ENCODE results near the gene KIF5C. TPM values are rescaled to one million over a fixed set of nuclear protein-coding genes. Genes with fewer than 3 reads are reported as not detected.
A peak's percentile ranks its signal among the peaks of the same experiment; 100 is the strongest.

Gene KIF5C
- total RNA-seq, 2 donors from 2014 or later, result 2.6 to 8.6 TPM

DNA sequence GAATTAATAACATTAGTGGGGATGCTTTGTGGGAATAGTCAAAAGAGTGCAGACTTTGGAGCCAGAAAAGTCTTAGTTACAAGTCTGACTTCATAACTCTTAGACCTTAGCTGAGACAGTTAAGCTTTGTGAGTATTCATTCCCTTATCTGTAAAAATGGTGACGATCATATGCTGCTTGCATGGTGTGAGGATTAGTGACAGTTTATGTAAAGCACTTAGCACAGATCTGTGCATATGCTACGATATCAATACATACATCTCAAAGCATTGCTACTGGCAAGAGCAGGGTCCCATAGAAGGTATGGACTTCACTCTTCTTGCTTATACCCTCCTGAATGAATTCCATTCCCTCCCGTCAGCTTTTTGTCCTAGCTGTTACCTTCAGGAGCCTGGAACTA is 106.8 kb downstream of the KIF5C start:
- DNase-seq (ENCODE audit: low spot score) (no peak), ATAC-seq (no peak)
- no peak overlapping the region for H3K4me3 Mint-ChIP-seq
- H3K27ac Mint-ChIP-seq, result no peak overlapping the region
- H3K4me1 Mint-ChIP-seq (ENCODE audit: low read depth in 2 of 2), result no peaks in the 10 kb centered on the region
- H3K36me3 Mint-ChIP-seq, result no peaks in the 10 kb centered on the region
- H3K9me3 Mint-ChIP-seq, result no peaks in the 10 kb centered on the region
- peaks cover 0 to 5% of the 10 kb centered on the region in 2 donors for H3K27me3 Mint-ChIP-seq

DNA sequence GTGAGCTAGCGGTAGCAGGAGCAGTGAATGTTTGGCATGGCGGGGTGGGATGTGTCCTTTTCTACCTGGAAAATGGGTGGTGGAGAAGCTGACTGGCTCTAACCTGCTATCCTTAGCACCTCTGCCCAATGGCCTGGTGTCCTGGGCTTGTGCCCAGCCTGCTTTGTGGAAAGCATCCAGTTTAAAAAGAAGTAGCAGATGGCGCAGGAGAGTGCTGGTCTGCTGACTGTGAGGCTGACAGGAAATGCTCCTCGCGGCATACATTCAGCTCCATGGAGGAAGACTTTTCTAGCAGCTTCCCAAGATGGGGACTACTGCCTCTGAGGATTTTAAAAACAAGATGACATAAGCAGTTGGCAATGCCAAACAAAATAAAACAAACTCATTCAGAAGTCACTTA is 107.3 kb downstream of the KIF5C start:
- H3K36me3 Mint-ChIP-seq, result no peaks in the 10 kb centered on the region
- H3K27me3 Mint-ChIP-seq, result peaks cover 0 to 5% of the 10 kb centered on the region in 2 donors
- no peak for DNase-seq (ENCODE audit: low spot score)
- H3K9me3 Mint-ChIP-seq, result no peaks in the 10 kb centered on the region
- ATAC-seq, result no peak
- H3K27ac Mint-ChIP-seq, result no peak overlapping the region
- H3K4me3 Mint-ChIP-seq, result no peak overlapping the region
- H3K4me1 Mint-ChIP-seq (ENCODE audit: low read depth in 2 of 2), result no peaks in the 10 kb centered on the region

DNA sequence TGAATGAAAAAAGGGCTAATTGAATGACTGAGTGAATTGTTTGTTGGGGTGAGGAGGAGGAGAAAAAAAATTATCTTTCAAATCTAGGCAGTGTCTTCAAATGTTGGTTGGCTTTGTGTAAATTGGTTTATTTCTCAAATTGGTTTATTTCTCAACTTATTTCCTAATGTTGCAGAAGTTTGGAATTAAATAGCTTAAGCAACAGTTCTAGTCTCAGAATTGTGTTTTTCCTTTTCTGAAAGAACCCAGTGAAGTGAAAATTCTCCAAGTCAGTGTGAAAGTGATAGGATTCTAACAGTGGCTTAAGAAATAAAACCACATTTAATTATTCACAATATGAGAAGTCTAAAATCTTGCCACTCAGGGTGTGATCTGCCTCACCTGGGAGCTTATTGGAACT is 108.9 kb downstream of the KIF5C start:
- Mint-ChIP-seq H3K4me1 (ENCODE audit: low read depth in 2 of 2) (no peaks in the 10 kb centered on the region), H3K9me3 (no peaks in the 10 kb centered on the region), H3K27ac (no peak overlapping the region), H3K4me3 (no peak overlapping the region), H3K36me3 (no peaks in the 10 kb centered on the region), H3K27me3 (peaks cover 0 to 5% of the 10 kb centered on the region in 2 donors)
- DNase-seq (ENCODE audit: low spot score), result no peak
- ATAC-seq, result no peak

DNA sequence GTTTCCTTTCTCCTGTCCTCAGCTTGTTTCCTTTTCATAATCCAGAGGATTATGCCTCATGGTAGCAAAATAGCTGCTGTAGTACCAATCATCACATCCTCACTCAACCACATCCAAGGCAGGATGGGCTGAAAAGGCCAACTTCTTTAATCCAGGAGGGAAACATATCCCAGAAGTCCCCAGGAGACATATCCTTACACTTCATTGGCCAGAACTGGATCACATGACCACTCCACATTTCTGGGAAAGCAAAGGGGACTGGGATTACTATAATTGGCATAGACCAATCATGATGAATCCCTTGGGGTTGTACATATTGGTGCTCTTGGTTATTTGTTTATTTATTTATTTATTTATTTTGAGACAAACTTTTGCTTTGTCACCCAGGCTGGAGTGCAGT is 109.4 kb downstream of the KIF5C start:
- H3K27ac Mint-ChIP-seq, result no peak overlapping the region
- H3K4me3 Mint-ChIP-seq, result no peak overlapping the region
- H3K9me3 Mint-ChIP-seq, result no peaks in the 10 kb centered on the region
- ATAC-seq (no peak), DNase-seq (ENCODE audit: low spot score) (no peak)
- peaks cover 0 to 5% of the 10 kb centered on the region in 2 donors for H3K27me3 Mint-ChIP-seq
- H3K4me1 Mint-ChIP-seq (ENCODE audit: low read depth in 2 of 2), result no peaks in the 10 kb centered on the region
- no peaks in the 10 kb centered on the region for H3K36me3 Mint-ChIP-seq

- Mint-ChIP-seq H3K27me3 (peaks cover 0 to 3% of the 10 kb centered on the region in 2 donors), H3K27ac (no peak overlapping the region), H3K4me3 (no peak overlapping the region)
These were observed 112.3 kb downstream of the KIF5C start for GRCh38 chr2:148987286-148987685.

DNA sequence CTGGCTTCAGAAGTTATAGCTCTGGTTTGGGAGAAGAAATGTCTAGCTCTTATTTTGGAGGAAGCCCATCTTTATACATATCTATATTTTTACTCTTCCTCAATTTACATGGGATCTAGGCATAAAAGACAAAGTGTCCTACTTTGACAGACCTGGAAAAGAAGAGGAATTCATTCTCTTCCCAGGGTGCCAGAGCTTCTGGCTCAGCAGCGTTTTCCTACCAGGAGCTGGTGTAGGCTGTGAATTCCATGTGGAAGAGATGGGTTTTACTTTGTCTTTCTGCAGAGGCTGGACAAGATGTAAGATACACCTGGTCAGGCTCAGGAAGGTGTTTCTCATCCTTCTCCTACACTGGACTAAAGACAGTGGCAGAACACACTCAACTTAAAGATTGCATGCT is 113.3 kb downstream of the KIF5C start:
- H3K27me3 Mint-ChIP-seq, result peaks cover 0 to 3% of the 10 kb centered on the region in 2 donors
- no peak overlapping the region for H3K27ac Mint-ChIP-seq
- no peak for ATAC-seq

More at GRCh38 chr2:148987286-148987685, 112.3 kb downstream of the KIF5C start:
- Mint-ChIP-seq H3K36me3 (no peaks in the 10 kb centered on the region), H3K9me3 (no peaks in the 10 kb centered on the region), H3K4me1 (ENCODE audit: low read depth in 2 of 2) (peaks cover 0 to 5% of the 10 kb centered on the region in 2 donors)
- no peak for DNase-seq (ENCODE audit: low spot score)
- no peak for ATAC-seq

DNA sequence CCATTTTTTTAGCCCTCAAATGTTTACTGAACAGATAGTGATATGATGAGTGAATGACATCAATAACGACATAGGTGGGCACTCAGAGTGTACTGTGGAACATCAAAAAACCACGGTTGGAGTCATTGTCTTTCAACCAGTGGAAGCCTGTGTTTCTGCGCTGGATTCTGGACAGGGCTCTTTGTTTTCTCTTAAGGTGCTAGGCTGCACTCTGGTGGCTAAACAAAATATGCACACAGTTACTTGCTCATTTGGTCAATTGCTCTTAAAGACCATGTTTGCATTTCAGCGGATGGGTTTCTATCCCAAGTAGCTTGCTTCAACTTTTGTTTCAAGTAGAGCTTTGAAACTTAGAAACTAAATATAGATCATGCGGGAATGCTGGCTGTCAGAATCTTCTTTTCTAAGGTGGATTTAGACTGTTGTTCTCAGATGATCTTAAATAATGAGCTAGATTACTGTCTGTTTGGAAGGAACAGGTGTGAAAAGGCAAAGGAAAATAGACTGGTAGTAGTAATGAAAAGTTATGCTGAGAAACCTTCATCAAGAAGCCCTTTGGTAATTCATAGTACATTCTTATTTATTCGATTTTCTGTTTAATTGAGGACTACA is 115.0 kb downstream of the KIF5C start:
- Mint-ChIP-seq H3K4me3 (no peak overlapping the region), H3K27ac (no peak overlapping the region), H3K36me3 (no peaks in the 10 kb centered on the region), H3K27me3 (peaks cover 0 to 1% of the 10 kb centered on the region in 2 donors), H3K9me3 (no peaks in the 10 kb centered on the region), H3K4me1 (ENCODE audit: low read depth in 2 of 2) (peaks cover 0 to 5% of the 10 kb centered on the region in 2 donors)
- ATAC-seq, result peak in 1 of 2 donors; percentile 60
- no peak for DNase-seq (ENCODE audit: low spot score)

More for the DNA sequence above, 113.3 kb downstream of the KIF5C start:
- no peak for DNase-seq (ENCODE audit: low spot score)
- Mint-ChIP-seq H3K4me3 (no peak overlapping the region), H3K4me1 (ENCODE audit: low read depth in 2 of 2) (peaks cover 0 to 5% of the 10 kb centered on the region in 2 donors), H3K36me3 (no peaks in the 10 kb centered on the region), H3K9me3 (no peaks in the 10 kb centered on the region)

GRCh38 chr2:148990968-148991367 is 115.9 kb downstream of the KIF5C start:
- Mint-ChIP-seq H3K9me3 (no peaks in the 10 kb centered on the region), H3K27ac (no peak overlapping the region), H3K36me3 (no peaks in the 10 kb centered on the region), H3K27me3 (peaks cover 0 to 4% of the 10 kb centered on the region in 2 donors), H3K4me1 (ENCODE audit: low read depth in 2 of 2) (peaks cover 0 to 5% of the 10 kb centered on the region in 2 donors), H3K4me3 (no peak overlapping the region)
- no peak for DNase-seq (ENCODE audit: low spot score)
- ATAC-seq, result no peak

DNA sequence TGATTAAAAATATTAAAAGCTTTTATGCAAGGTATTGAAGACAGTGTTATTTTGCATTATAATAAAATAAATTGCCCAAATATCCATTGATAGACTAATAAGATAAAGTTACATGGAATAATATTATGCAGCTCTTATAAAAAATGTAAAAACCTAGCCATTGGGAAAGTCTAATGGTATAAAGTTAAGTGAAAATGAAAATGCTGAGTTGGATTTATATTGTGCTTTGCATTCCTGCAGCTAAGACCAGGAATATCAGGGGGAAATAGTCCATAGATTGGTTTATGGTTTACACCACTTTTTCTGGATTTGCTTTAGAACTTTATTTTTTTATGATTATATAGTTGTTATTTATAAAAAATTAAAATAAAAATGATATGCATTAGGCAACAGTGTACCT is 117.4 kb downstream of the KIF5C start:
- Mint-ChIP-seq H3K27me3 (peaks cover 0 to 4% of the 10 kb centered on the region in 2 donors), H3K4me1 (ENCODE audit: low read depth in 2 of 2) (peaks cover 0 to 5% of the 10 kb centered on the region in 2 donors), H3K27ac (no peak overlapping the region), H3K9me3 (no peaks in the 10 kb centered on the region), H3K36me3 (no peaks in the 10 kb centered on the region), H3K4me3 (no peak overlapping the region)
- DNase-seq (ENCODE audit: low spot score), result no peak
- ATAC-seq, result no peak

- Mint-ChIP-seq H3K9me3 (no peaks in the 10 kb centered on the region), H3K4me1 (ENCODE audit: low read depth in 2 of 2) (peaks cover 0 to 5% of the 10 kb centered on the region in 2 donors), H3K4me3 (no peak overlapping the region), H3K36me3 (no peaks in the 10 kb centered on the region), H3K27ac (no peak overlapping the region), H3K27me3 (peaks cover 0 to 4% of the 10 kb centered on the region in 2 donors)
- ATAC-seq, result no peak
- DNase-seq (ENCODE audit: low spot score), result no peak
These were observed 118.3 kb downstream of the KIF5C start for GRCh38 chr2:148993351-148993750.

DNA sequence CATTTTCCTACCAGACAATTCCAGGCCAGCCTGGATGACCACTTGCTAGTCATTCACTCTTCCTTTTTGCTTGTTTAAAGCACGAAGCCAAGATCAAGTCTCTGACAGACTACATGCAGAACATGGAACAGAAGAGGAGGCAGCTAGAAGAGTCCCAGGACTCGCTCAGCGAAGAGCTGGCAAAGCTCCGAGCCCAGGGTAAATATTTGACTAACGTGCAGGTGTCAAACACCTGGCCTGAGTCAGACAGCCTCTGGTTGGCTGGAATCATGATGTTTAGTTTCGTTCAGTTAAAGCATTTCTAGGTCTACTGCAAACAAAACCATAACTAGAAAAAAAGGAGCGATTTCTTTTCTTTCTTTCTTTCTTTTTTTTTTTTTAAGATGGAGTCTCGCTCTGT is 119.3 kb downstream of the KIF5C start:
- no peaks in the 10 kb centered on the region for H3K9me3 Mint-ChIP-seq
- no peak for DNase-seq (ENCODE audit: low spot score)
- H3K4me1 Mint-ChIP-seq (ENCODE audit: low read depth in 2 of 2), result peaks cover 0 to 5% of the 10 kb centered on the region in 2 donors
- H3K27me3 Mint-ChIP-seq, result peaks cover 0 to 4% of the 10 kb centered on the region in 2 donors
- ATAC-seq, result no peak
- H3K4me3 Mint-ChIP-seq, result no peak overlapping the region
- no peak overlapping the region for H3K27ac Mint-ChIP-seq
- no peaks in the 10 kb centered on the region for H3K36me3 Mint-ChIP-seq

- ATAC-seq, result no peak
- Mint-ChIP-seq H3K27ac (no peak overlapping the region), H3K9me3 (no peaks in the 10 kb centered on the region), H3K4me3 (no peak overlapping the region), H3K36me3 (no peaks in the 10 kb centered on the region), H3K4me1 (ENCODE audit: low read depth in 2 of 2) (no peaks in the 10 kb centered on the region), H3K27me3 (peaks cover 0 to 9% of the 10 kb centered on the region in 2 donors)
- no peak for DNase-seq (ENCODE audit: low spot score)
These were observed 121.8 kb downstream of the KIF5C start for GRCh38 chr2:148996805-148997204.

DNA sequence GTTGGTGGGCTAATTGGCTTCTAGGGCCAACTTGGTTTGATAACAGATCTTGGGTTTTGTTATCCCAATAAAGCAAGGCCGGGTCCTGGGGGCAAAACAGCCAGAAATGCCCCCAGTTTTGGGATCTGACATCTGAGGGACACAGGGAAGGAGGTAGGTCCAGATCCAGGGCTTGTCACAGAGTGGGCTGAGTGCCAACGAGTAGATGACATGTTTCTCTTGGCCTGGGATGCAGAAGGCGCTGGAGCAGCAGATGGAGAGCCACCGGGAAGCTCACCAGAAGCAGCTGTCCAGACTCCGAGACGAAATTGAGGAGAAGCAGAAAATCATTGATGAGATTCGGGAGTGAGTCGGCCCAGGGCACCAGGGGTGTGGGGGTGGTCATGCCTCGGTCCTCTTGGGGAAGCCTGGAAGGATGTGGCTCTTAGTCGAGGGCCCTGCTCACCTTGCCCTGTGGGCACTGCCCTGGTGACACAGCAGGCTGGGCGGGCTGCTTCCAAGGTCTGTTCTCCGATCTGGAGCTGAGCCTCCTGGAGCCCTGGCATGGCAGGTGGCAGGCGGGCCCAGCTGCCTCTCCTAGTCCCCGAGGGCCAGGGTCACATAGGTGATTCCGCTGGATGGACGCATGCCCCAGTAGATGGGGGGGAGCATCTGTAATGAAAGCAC is 123.3 kb downstream of the KIF5C start:
- Mint-ChIP-seq H3K9me3 (no peaks in the 10 kb centered on the region), H3K4me3 (no peak overlapping the region), H3K36me3 (no peaks in the 10 kb centered on the region), H3K27ac (no peak overlapping the region), H3K4me1 (ENCODE audit: low read depth in 2 of 2) (no peaks in the 10 kb centered on the region), H3K27me3 (peaks cover 7 to 9% of the 10 kb centered on the region in 2 donors)
- DNase-seq (ENCODE audit: low spot score) (no peak), ATAC-seq (peak in 1 of 2 donors; percentile 22)

DNA sequence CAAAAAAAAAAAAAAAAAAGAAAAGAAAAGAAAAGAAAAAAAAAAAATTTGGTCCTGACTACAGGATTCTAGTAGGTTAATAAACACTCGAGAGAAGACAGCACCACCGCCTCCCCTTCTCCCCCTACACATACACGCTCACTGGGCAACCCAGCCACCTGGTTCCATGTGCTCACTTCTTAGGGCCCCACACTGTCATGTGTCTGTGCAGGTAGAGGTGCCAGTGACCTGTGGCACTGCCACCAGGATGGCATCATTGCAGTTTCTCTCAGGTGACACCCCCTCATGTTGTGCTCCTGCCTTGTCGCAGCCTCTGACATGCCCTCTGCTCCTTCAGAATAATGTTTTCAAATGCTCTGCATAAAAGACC is 123.8 kb downstream of the KIF5C start:
- no peaks in the 10 kb centered on the region for H3K4me1 Mint-ChIP-seq (ENCODE audit: low read depth in 2 of 2)
- H3K27me3 Mint-ChIP-seq, result peaks cover 7 to 9% of the 10 kb centered on the region in 2 donors
- no peaks in the 10 kb centered on the region for H3K9me3 Mint-ChIP-seq
- H3K4me3 Mint-ChIP-seq, result no peak overlapping the region
- H3K27ac Mint-ChIP-seq, result no peak overlapping the region
- H3K36me3 Mint-ChIP-seq, result no peaks in the 10 kb centered on the region
- DNase-seq (ENCODE audit: low spot score) (no peak), ATAC-seq (no peak)

Data from natural killer cell treated with Interleukin-12 subunit alpha and Interleukin-12 subunit beta and Interleukin-15 and Interleukin-18, amount 100 ng/mL, for 72 hours (primary cell).